Small intestine (tissue), 7 donors: ENCODE measurements around the gene SAV1. TPM values are rescaled to one million over a fixed set of nuclear protein-coding genes. Genes with fewer than 3 reads are reported as not detected.
"Not testable (repeated sequence)": the region's sequence is repeated elsewhere in the genome, so short reads cannot be mapped to it uniquely, and the experiment has no call there.

Experiments used
- DNase-seq, 2 donors: peaks; one replicate each; pipeline versions ENCODE4 v3.0.0 to v3.0.0-alpha.2; 2013
- FAIRE-seq: peaks from 2 replicates; lab custom pipeline; 2012; peaks lifted over from hg19 to GRCh38; lab: Jason Lieb, UNC
- H3K27ac ChIP-seq, 3 donors: one replicate each; pipeline ENCODE4 v1.5.1; 2013; ENCODE audit warnings: low read length in 2 of 3, mild to moderate bottlenecking in 2 of 3, control low read depth in 1 of 3, inconsistent platforms in 1 of 3, low read depth in 1 of 3, moderate library complexity in 1 of 3
- H3K27me3 ChIP-seq, 3 donors: one replicate each; pipeline ENCODE4 v1.6.1; 2013; ENCODE audit warnings: low read length in 3 of 3, inconsistent platforms in 1 of 3; ENCODE audit not compliant: control insufficient read depth in 3 of 3, insufficient read depth in 3 of 3
- H3K36me3 ChIP-seq, 3 donors: one replicate each; pipeline ENCODE4 v1.6.1; 2013; ENCODE audit warnings: low read length in 3 of 3, inconsistent platforms in 1 of 3, low read depth in 1 of 3, mild to moderate bottlenecking in 1 of 3, moderate library complexity in 1 of 3; ENCODE audit not compliant: control insufficient read depth in 3 of 3, insufficient read depth in 2 of 3
- H3K4me1 ChIP-seq, 3 donors: one replicate each; pipeline ENCODE4 v1.6.1; 2013; ENCODE audit warnings: low read length in 2 of 3, inconsistent platforms in 1 of 3, low read depth in 1 of 3, mild to moderate bottlenecking in 1 of 3, moderate library complexity in 1 of 3; ENCODE audit not compliant: control insufficient read depth in 3 of 3, insufficient read depth in 2 of 3
- H3K4me3 ChIP-seq, 3 donors: one replicate each; pipeline ENCODE4 v1.5.1; 2013; ENCODE audit warnings: low read length in 3 of 3, control low read depth in 1 of 3, inconsistent platforms in 1 of 3, low read depth in 1 of 3, mild to moderate bottlenecking in 1 of 3, moderate library complexity in 1 of 3
- H3K9me3 ChIP-seq, 2 donors: one replicate each; pipeline ENCODE4 v1.6.1; 2013; ENCODE audit warnings: low read depth in 1 of 2, low read length in 1 of 2; ENCODE audit not compliant: control insufficient read depth in 2 of 2, insufficient read depth in 1 of 2
- WGBS, 3 donors: extraction: QIAGEN DNeasy Blood & Tissue Kit; methylation state at CpG; one replicate each; pipeline ENCODE4 v1.1.7; 2013; 5-methylcytosine and 5-hydroxymethylcytosine counted together
- polyA plus RNA-seq, 4 donors: library from polyadenylated mRNA; stranded (reverse) in 3 of 4; unstranded in 1 of 4; fragments of 200-250 nt in 3 of 4; fragments of 120-200 nt in 1 of 4; gene quantifications; one replicate each; pipeline versions ENCODE4 v1.2.1 to v1.2.3, GENCODE V29; 2013
- donor health status: healthy with polysubstance abuse.
- donor health status: control.
- donor health status: control.
- donor health status: Bipolar disorder and iron deficiency.
- donor health status: healthy.

The SAV1 gene
- polyA plus RNA-seq, 4 donors = 15.0 to 17.6 (median 15.3) TPM

GRCh38 chr14:50670196-50670865 lies 2.2 kb upstream of the SAV1 start:
- 89 to 94% (median 90%) methylated on average over 10 of the region's 10 CpGs for WGBS, 3 donors
- no peak for FAIRE-seq

GRCh38 chr14:50669441-50669986 lies 1.4 kb upstream of the SAV1 start:
- DNase-seq = no peak
- Histone ChIP-seq H3K36me3 (no peaks in the 10 kb centered on the region), H3K27ac (peak overlapping the region in 2 of 3 donors; percentile 32 to 51), H3K4me3 (no peak overlapping the region), H3K27me3 (no peaks in the 10 kb centered on the region), H3K4me1 (peaks cover 0 to 2% (median 0%) of the 10 kb centered on the region in 3 donors), H3K9me3 (no peaks in the 10 kb centered on the region)
- no peak for FAIRE-seq
- whole genome bisulfite sequencing, 3 donors = 89 to 93% (median 92%) methylated on average over 4 of the region's 4 CpGs

More at GRCh38 chr14:50670196-50670865, 2.2 kb upstream of the SAV1 start:
- Histone ChIP-seq H3K27me3 (no peaks in the 10 kb centered on the region), H3K36me3 (no peaks in the 10 kb centered on the region), H3K27ac (no peak overlapping the region), H3K4me3 (no peak overlapping the region), H3K4me1 (peaks cover 0 to 2% (median 0%) of the 10 kb centered on the region in 3 donors), H3K9me3 (no peaks in the 10 kb centered on the region)
- no peak for DNase-seq

- Histone ChIP-seq H3K27ac (peak overlapping the region; percentile 73 to 94 (median 93)), H3K27me3 (no peaks in the 10 kb centered on the region), H3K4me3 (peak overlapping the region; percentile 84 to 92 (median 86)), H3K9me3 (no peaks in the 10 kb centered on the region), H3K4me1 (peaks cover 0 to 2% (median 0%) of the 10 kb centered on the region in 3 donors), H3K36me3 (no peaks in the 10 kb centered on the region)
- WGBS, 3 donors = 4 to 17% (median 10%) methylated on average over 6 of the region's 6 CpGs
- DNase-seq (peak in 1 of 2 donors; percentile 83), FAIRE-seq (peak; percentile 62)
These were observed 679 bp upstream of the SAV1 start for GRCh38 chr14:50668826-50669143.

GRCh38 chr14:50667684-50667995 lies 466 bp downstream of the SAV1 start:
- H3K27me3 ChIP-seq = no peaks in the 10 kb centered on the region
- H3K9me3 ChIP-seq = no peaks in the 10 kb centered on the region
- peaks cover 0 to 2% (median 0%) of the 10 kb centered on the region in 3 donors for H3K4me1 ChIP-seq
- peak in 1 of 2 donors; percentile 38 for DNase-seq
- no peaks in the 10 kb centered on the region for H3K36me3 ChIP-seq
- FAIRE-seq = no peak
- H3K4me3 ChIP-seq = peak overlapping the region; percentile 84 to 92 (median 86)
- WGBS, 3 donors = 0 to 1% (median 1%) methylated on average over 19 to 25 of the region's 25 CpGs
- peak overlapping the region; percentile 73 to 94 (median 93) for H3K27ac ChIP-seq

GRCh38 chr14:50666772-50667683 lies 1.1 kb downstream of the SAV1 start:
- Histone ChIP-seq H3K27ac (peak overlapping the region; percentile 73 to 94 (median 93)), H3K36me3 (no peaks in the 10 kb centered on the region), H3K27me3 (no peaks in the 10 kb centered on the region), H3K4me1 (peaks cover 0 to 2% (median 0%) of the 10 kb centered on the region in 3 donors), H3K4me3 (peak overlapping the region; percentile 84 to 92 (median 86)), H3K9me3 (no peaks in the 10 kb centered on the region)
- peak; percentile 58 to 63 for DNase-seq
- WGBS, 3 donors = 3 to 6% (median 5%) methylated on average over 20 of the region's 20 CpGs
- no peak for FAIRE-seq

- H3K4me3 ChIP-seq, DNase-seq, H3K36me3 ChIP-seq, FAIRE-seq, H3K4me1 ChIP-seq, H3K27ac ChIP-seq, H3K9me3 ChIP-seq, H3K27me3 ChIP-seq: not testable (repeated sequence)
- 82 to 91% (median 83%) methylated on average over 5 of the region's 5 CpGs for whole genome bisulfite sequencing, 3 donors
These were observed 2.8 kb downstream of the SAV1 start for GRCh38 chr14:50665300-50665699.

GRCh38 chr14:50664579-50664978 lies 3.5 kb downstream of the SAV1 start:
- WGBS, 3 donors = 97 to 98% (median 98%) methylated on average over 2 of the region's 2 CpGs
- not testable (repeated sequence) for H3K27ac ChIP-seq, FAIRE-seq, H3K9me3 ChIP-seq, H3K27me3 ChIP-seq, H3K4me1 ChIP-seq, H3K36me3 ChIP-seq, DNase-seq, H3K4me3 ChIP-seq

GRCh38 chr14:50659327-50659974 lies 8.7 kb downstream of the SAV1 start:
- FAIRE-seq (no peak), DNase-seq (peak in 1 of 2 donors; percentile 44)
- WGBS, 3 donors = 58 to 73% (median 70%) methylated on average over 6 of the region's 6 CpGs
- Histone ChIP-seq H3K27ac (no peak overlapping the region), H3K36me3 (peaks cover 0 to 4% (median 2%) of the 10 kb centered on the region in 3 donors), H3K9me3 (no peaks in the 10 kb centered on the region), H3K27me3 (no peaks in the 10 kb centered on the region), H3K4me1 (no peaks in the 10 kb centered on the region), H3K4me3 (no peak overlapping the region)
